Ishikawa (cell line): ENCODE results near the gene NUMB.

ENCODE experiments used
- CEBPB ChIP-seq: IDR thresholded peaks from 2 replicates; pipeline ENCODE4 v1.6.1; 2012
- CREB1 ChIP-seq: IDR thresholded peaks from 2 replicates; pipeline ENCODE4 v1.6.1; 2012; ENCODE audit warnings: low read depth
- EGR1 ChIP-seq: IDR thresholded peaks from 2 replicates; pipeline ENCODE4 v1.6.1; 2012
- EP300 ChIP-seq: IDR thresholded peaks from 2 replicates; pipeline ENCODE4 v1.6.1; 2012; ENCODE audit warnings: borderline replicate concordance
- FOXM1 ChIP-seq: IDR thresholded peaks from 2 replicates; pipeline ENCODE4 v1.6.1; 2012; ENCODE audit warnings: low read depth, borderline replicate concordance
- NFIC ChIP-seq: IDR thresholded peaks from 2 replicates; pipeline ENCODE4 v1.6.1; 2012
- RAD21 ChIP-seq: IDR thresholded peaks from 2 replicates; pipeline ENCODE4 v1.6.1; 2012; ENCODE audit warnings: low read depth
- REST ChIP-seq: IDR thresholded peaks from 2 replicates; pipeline ENCODE4 v1.6.1; 2012; ENCODE audit warnings: low read depth, mild to moderate bottlenecking
- TAF1 ChIP-seq: IDR thresholded peaks from 2 replicates; pipeline ENCODE4 v1.6.1; 2012; ENCODE audit warnings: low read depth, mild to moderate bottlenecking
- TCF12 ChIP-seq: IDR thresholded peaks from 2 replicates; pipeline ENCODE4 v1.6.1; 2012; ENCODE audit warnings: low read depth
- TEAD4 ChIP-seq: IDR thresholded peaks from 2 replicates; pipeline ENCODE4 v1.6.1; 2012
- YY1 ChIP-seq: IDR thresholded peaks from 2 replicates; pipeline ENCODE4 v1.6.1; 2012; ENCODE audit warnings: low read depth
- ZBTB7A ChIP-seq: IDR thresholded peaks from 2 replicates; pipeline ENCODE4 v1.6.1; 2012; ENCODE audit warnings: low read depth
- TF ChIP-seq, protein P1 (sequence below): IDR thresholded peaks from 2 replicates; pipeline ENCODE4 v1.6.1; 2012
- TF ChIP-seq, protein P2 (sequence below): IDR thresholded peaks from 2 replicates; pipeline ENCODE4 v1.6.1; 2012

NUMB gene

DNA sequence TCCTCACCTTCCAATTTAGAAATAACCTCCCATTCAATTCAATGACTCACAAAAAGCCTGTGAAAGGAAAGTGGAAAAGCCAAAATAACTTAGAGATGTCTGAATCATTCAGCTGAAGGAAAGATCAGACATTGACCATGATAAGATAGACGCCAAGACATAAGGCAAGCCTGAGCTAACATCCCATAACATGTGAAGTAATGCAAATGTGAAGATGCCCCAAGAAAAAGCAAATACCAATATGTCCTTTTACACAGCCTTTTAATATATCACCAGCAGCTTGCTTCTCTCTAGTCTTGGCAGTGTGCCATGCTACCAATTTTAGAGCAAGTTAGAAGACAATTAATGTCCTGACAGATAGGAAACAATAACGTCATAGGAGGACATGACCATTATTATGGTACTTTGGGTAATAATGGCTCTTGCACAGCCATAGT, 2.4 kb upstream of the NUMB start:
- TF ChIP-seq, protein P1, sequence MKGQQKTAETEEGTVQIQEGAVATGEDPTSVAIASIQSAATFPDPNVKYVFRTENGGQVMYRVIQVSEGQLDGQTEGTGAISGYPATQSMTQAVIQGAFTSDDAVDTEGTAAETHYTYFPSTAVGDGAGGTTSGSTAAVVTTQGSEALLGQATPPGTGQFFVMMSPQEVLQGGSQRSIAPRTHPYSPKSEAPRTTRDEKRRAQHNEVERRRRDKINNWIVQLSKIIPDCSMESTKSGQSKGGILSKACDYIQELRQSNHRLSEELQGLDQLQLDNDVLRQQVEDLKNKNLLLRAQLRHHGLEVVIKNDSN = no peak
- TF ChIP-seq CREB1 (no peak), NFIC (no peak), ZBTB7A (no peak), RAD21 (no peak), TAF1 (no peak), TEAD4 (no peak), FOXM1 (no peak), REST (no peak), YY1 (no peak), EP300 (no peak), CEBPB (no peak), TCF12 (no peak), EGR1 (no peak)
- TF ChIP-seq, protein P2, sequence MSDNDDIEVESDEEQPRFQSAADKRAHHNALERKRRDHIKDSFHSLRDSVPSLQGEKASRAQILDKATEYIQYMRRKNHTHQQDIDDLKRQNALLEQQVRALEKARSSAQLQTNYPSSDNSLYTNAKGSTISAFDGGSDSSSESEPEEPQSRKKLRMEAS = no peak

DNA sequence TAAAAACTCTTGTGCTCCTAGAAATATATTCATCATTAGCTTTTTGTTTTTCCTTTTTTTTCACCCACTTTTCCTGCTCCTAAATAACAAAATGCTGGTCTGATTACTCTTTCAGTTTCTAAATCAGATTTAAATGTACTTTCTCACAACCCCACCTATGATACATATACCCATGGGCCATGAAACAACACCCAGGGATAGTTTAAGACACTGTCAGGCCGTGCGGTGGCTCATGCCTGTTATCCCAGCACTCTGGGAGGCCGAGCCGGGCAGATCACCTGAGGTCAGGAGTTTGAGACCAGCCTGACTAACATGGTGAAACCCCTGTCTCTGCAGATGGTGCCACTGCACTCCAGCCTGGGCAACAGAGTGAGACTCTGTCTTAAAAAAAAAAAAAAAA, 1.6 kb upstream of the NUMB start:
- TF ChIP-seq NFIC (no peak), ZBTB7A (no peak), TCF12 (no peak), EGR1 (no peak), FOXM1 (no peak), TAF1 (no peak), EP300 (no peak), RAD21 (no peak), TEAD4 (no peak), REST (no peak), CREB1 (no peak), CEBPB (no peak)
- TF ChIP-seq, protein P1 = no peak
- TF ChIP-seq, protein P2 = no peak

DNA sequence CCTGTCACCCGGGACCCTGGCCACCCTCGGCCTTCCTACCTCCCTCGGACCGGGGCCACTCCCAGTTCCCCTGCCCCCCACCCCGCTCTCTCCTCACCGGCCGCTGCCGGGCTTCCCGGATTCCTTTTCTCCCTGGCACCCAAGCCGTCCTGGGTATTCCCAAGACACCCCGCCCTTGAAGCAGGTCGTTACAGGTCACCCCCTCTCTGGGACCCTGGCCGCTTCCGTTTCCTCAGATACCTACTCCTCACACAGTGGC, 493 bp downstream of the NUMB start:
- TF ChIP-seq TCF12 (0 out of 2 replicates have a peak, but pooled peaks have one; percentile 7), EGR1 (no peak), REST (no peak), CEBPB (no peak)
- TF ChIP-seq, protein P2 = no peak

GRCh38 chr14:73457041-73457923, 1.1 kb downstream of the NUMB start:
- TF ChIP-seq TAF1 = no peak
- no peak for TF ChIP-seq CEBPB
- TF ChIP-seq YY1 = no peak
- no peak for TF ChIP-seq EGR1
- TF ChIP-seq TCF12 = no peak

DNA sequence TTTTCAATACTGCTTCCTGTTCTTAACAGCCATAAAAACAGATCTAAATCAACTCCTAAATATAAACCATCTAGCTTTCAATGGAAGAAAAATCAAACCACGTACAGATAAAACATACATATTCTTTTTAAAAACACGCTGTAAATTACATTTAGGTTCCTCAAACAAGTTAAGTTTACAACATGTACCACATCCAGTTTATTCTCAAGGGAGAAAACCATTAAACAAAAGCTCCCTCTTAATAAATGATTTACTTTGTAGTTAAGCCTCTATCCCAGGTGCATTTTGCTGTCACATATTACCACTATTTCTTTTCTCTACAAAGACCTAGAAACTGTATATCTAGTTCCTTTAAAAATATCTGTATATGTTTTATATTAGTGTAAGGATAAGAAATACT, 3.1 kb downstream of the NUMB start:
- no peak for TF ChIP-seq CEBPB
- no peak for TF ChIP-seq RAD21
- no peak for TF ChIP-seq NFIC
- TF ChIP-seq, protein P1 = no peak
- no peak for TF ChIP-seq REST
- TF ChIP-seq FOXM1 = no peak
- TF ChIP-seq CREB1 = no peak
- no peak for TF ChIP-seq TAF1
- TF ChIP-seq TCF12 = no peak
- no peak for TF ChIP-seq ZBTB7A
- TF ChIP-seq, protein P2 = no peak
- TF ChIP-seq TEAD4 = no peak
- no peak for TF ChIP-seq YY1
- no peak for TF ChIP-seq EGR1
- TF ChIP-seq EP300 = no peak
